ENCODE results near the gene CACNA2D1.

CACNA2D1 gene

GRCh38 chr7:82375129-82375528 lies 68.4 kb downstream of the CACNA2D1 start:
- no peaks in the 10 kb centered on the region for H3K36me3 ChIP-seq (replicated peaks in 1 of 2; ENCODE audit: control insufficient read depth in 2 of 2, insufficient read depth in 2 of 2, low read length in 2 of 2)
- no peak overlapping the region for H3K9ac ChIP-seq (ENCODE audit: low read depth, low read length, poor library complexity)
- DNase-seq (ENCODE audit: low spot score), result no peak
- H3K4ac ChIP-seq (ENCODE audit: low read length), result no peak overlapping the region
- H2AK5ac ChIP-seq (ENCODE audit: low read depth, low read length), result no peak overlapping the region
- WGBS, 2 donors (ENCODE audit: extremely low coverage in 2 of 2, insufficient read length in 2 of 2, insufficient replicate concordance in 1 of 2), result no CpG with 5 or more reads among the region's 1 CpG
- no peak overlapping the region for H2BK5ac ChIP-seq (ENCODE audit: low read length)
- H4K8ac ChIP-seq (ENCODE audit: low read depth, low read length), result no peak overlapping the region
- H3K4me3 ChIP-seq (ENCODE audit: low read length in 2 of 2), result no peak overlapping the region
- H4K91ac ChIP-seq (ENCODE audit: low read depth, low read length, poor library complexity), result no peak overlapping the region
- no peak overlapping the region for H2BK120ac ChIP-seq (ENCODE audit: low read depth, low read length)
- H2AFZ ChIP-seq (ENCODE audit: low read length), result no peak overlapping the region
- no peak overlapping the region for H2BK12ac ChIP-seq (ENCODE audit: low read length)
- H3K9me3 ChIP-seq (replicated peaks in 1 of 2; ENCODE audit: control insufficient read depth in 2 of 2, insufficient read depth in 1 of 2, low read depth in 1 of 2, low read length in 2 of 2), result no peaks in the 10 kb centered on the region
- H3K18ac ChIP-seq (ENCODE audit: low read length), result no peak overlapping the region
- no peaks in the 10 kb centered on the region for H3K79me1 ChIP-seq (ENCODE audit: low read depth, low read length)
- peaks cover 0 to 96% (median 0%) of the 10 kb centered on the region in 3 experiments for H3K27me3 ChIP-seq (ENCODE audit: control insufficient read depth in 3 of 3, insufficient read depth in 3 of 3, low read depth in 1 of 3, low read length in 3 of 3)
- peaks cover 0 to 13% of the 10 kb centered on the region in 2 donors for H3K4me1 ChIP-seq (ENCODE audit: control insufficient read depth in 2 of 2, insufficient read depth in 1 of 2, low read depth in 1 of 2, low read length in 2 of 2)
- no peak overlapping the region for H3K23ac ChIP-seq (ENCODE audit: low read depth, low read length, poor library complexity)
- H3K27ac ChIP-seq (replicated peaks; ENCODE audit: low read length), result no peak overlapping the region
- no peak overlapping the region for H3K14ac ChIP-seq (ENCODE audit: low read length)
- no peak overlapping the region for H3K4me2 ChIP-seq (ENCODE audit: insufficient read depth, low read length, poor library complexity, severe bottlenecking)
- H2BK15ac ChIP-seq (ENCODE audit: low read length), result no peak overlapping the region

- H2AK5ac ChIP-seq (ENCODE audit: low read depth, low read length), result no peak overlapping the region
- H3K79me1 ChIP-seq (ENCODE audit: low read depth, low read length), result no peaks in the 10 kb centered on the region
- no peak for DNase-seq (ENCODE audit: low spot score)
- no peaks in the 10 kb centered on the region for H3K36me3 ChIP-seq (replicated peaks in 1 of 2; ENCODE audit: control insufficient read depth in 2 of 2, insufficient read depth in 2 of 2, low read length in 2 of 2)
- no peak overlapping the region for H3K18ac ChIP-seq (ENCODE audit: low read length)
- no CpG with 5 or more reads among the region's 7 CpGs for WGBS, 2 donors (ENCODE audit: extremely low coverage in 2 of 2, insufficient read length in 2 of 2, insufficient replicate concordance in 1 of 2)
- H3K23ac ChIP-seq (ENCODE audit: low read depth, low read length, poor library complexity), result no peak overlapping the region
- no peak overlapping the region for H4K91ac ChIP-seq (ENCODE audit: low read depth, low read length, poor library complexity)
- H3K14ac ChIP-seq (ENCODE audit: low read length), result no peak overlapping the region
- no peak overlapping the region for H3K4ac ChIP-seq (ENCODE audit: low read length)
- peaks cover 0 to 13% of the 10 kb centered on the region in 2 donors for H3K4me1 ChIP-seq (ENCODE audit: control insufficient read depth in 2 of 2, insufficient read depth in 1 of 2, low read depth in 1 of 2, low read length in 2 of 2)
- H3K9me3 ChIP-seq (replicated peaks in 1 of 2; ENCODE audit: control insufficient read depth in 2 of 2, insufficient read depth in 1 of 2, low read depth in 1 of 2, low read length in 2 of 2), result no peaks in the 10 kb centered on the region
- H2BK5ac ChIP-seq (ENCODE audit: low read length), result no peak overlapping the region
- no peak overlapping the region for H2AFZ ChIP-seq (ENCODE audit: low read length)
- H2BK15ac ChIP-seq (ENCODE audit: low read length), result no peak overlapping the region
- no peak overlapping the region for H3K9ac ChIP-seq (ENCODE audit: low read depth, low read length, poor library complexity)
- H2BK12ac ChIP-seq (ENCODE audit: low read length), result no peak overlapping the region
- H4K8ac ChIP-seq (ENCODE audit: low read depth, low read length), result no peak overlapping the region
- H3K27me3 ChIP-seq (ENCODE audit: control insufficient read depth in 3 of 3, insufficient read depth in 3 of 3, low read depth in 1 of 3, low read length in 3 of 3), result peaks cover 0 to 96% (median 0%) of the 10 kb centered on the region in 3 experiments
- no peak overlapping the region for H3K27ac ChIP-seq (replicated peaks; ENCODE audit: low read length)
- H3K4me2 ChIP-seq (ENCODE audit: insufficient read depth, low read length, poor library complexity, severe bottlenecking), result no peak overlapping the region
- H3K4me3 ChIP-seq (ENCODE audit: low read length in 2 of 2), result no peak overlapping the region
- H2BK120ac ChIP-seq (ENCODE audit: low read depth, low read length), result no peak overlapping the region
Measured at GRCh38 chr7:82373926-82374635, 69.5 kb downstream of the CACNA2D1 start.

- Histone ChIP-seq H3K36me3 (replicated peaks in 1 of 2; ENCODE audit: control insufficient read depth in 2 of 2, insufficient read depth in 2 of 2, low read length in 2 of 2) (no peaks in the 10 kb centered on the region), H3K23ac (ENCODE audit: low read depth, low read length, poor library complexity) (no peak overlapping the region), H2BK120ac (ENCODE audit: low read depth, low read length) (no peak overlapping the region), H4K91ac (ENCODE audit: low read depth, low read length, poor library complexity) (no peak overlapping the region), H2AFZ (ENCODE audit: low read length) (no peak overlapping the region), H3K4me3 (ENCODE audit: low read length in 2 of 2) (no peak overlapping the region), H2AK5ac (ENCODE audit: low read depth, low read length) (no peak overlapping the region), H2BK5ac (ENCODE audit: low read length) (no peak overlapping the region), H3K79me1 (ENCODE audit: low read depth, low read length) (no peaks in the 10 kb centered on the region), H3K4ac (ENCODE audit: low read length) (no peak overlapping the region), H3K9me3 (replicated peaks in 1 of 2; ENCODE audit: control insufficient read depth in 2 of 2, insufficient read depth in 1 of 2, low read depth in 1 of 2, low read length in 2 of 2) (no peaks in the 10 kb centered on the region), H3K27me3 (ENCODE audit: control insufficient read depth in 3 of 3, insufficient read depth in 3 of 3, low read depth in 1 of 3, low read length in 3 of 3) (peaks cover 0 to 73% (median 0%) of the 10 kb centered on the region in 3 experiments), H2BK15ac (ENCODE audit: low read length) (no peak overlapping the region), H3K4me2 (ENCODE audit: insufficient read depth, low read length, poor library complexity, severe bottlenecking) (no peak overlapping the region), H2BK12ac (ENCODE audit: low read length) (no peak overlapping the region), H3K18ac (ENCODE audit: low read length) (no peak overlapping the region), H3K9ac (ENCODE audit: low read depth, low read length, poor library complexity) (no peak overlapping the region), H4K8ac (ENCODE audit: low read depth, low read length) (no peak overlapping the region), H3K27ac (replicated peaks; ENCODE audit: low read length) (peak overlapping the region; percentile 51), H3K4me1 (ENCODE audit: control insufficient read depth in 2 of 2, insufficient read depth in 1 of 2, low read depth in 1 of 2, low read length in 2 of 2) (peaks cover 11 to 14% of the 10 kb centered on the region in 2 donors), H3K14ac (ENCODE audit: low read length) (no peak overlapping the region)
- WGBS, 2 donors (ENCODE audit: extremely low coverage in 2 of 2, insufficient read length in 2 of 2, insufficient replicate concordance in 1 of 2), result no CpG with 5 or more reads among the region's 2 CpGs
- DNase-seq (ENCODE audit: low spot score), result peak; percentile 38
Measured at GRCh38 chr7:82364671-82365070, 78.9 kb downstream of the CACNA2D1 start.

- Histone ChIP-seq H3K4me3 (ENCODE audit: low read length in 2 of 2) (no peak overlapping the region), H3K36me3 (replicated peaks in 1 of 2; ENCODE audit: control insufficient read depth in 2 of 2, insufficient read depth in 2 of 2, low read length in 2 of 2) (no peaks in the 10 kb centered on the region), H3K4me2 (ENCODE audit: insufficient read depth, low read length, poor library complexity, severe bottlenecking) (no peak overlapping the region), H4K8ac (ENCODE audit: low read depth, low read length) (no peak overlapping the region), H3K9me3 (replicated peaks in 1 of 2; ENCODE audit: control insufficient read depth in 2 of 2, insufficient read depth in 1 of 2, low read depth in 1 of 2, low read length in 2 of 2) (no peaks in the 10 kb centered on the region), H2BK12ac (ENCODE audit: low read length) (no peak overlapping the region), H2BK120ac (ENCODE audit: low read depth, low read length) (no peak overlapping the region), H3K9ac (ENCODE audit: low read depth, low read length, poor library complexity) (no peak overlapping the region), H2AFZ (ENCODE audit: low read length) (no peak overlapping the region), H3K4me1 (ENCODE audit: control insufficient read depth in 2 of 2, insufficient read depth in 1 of 2, low read depth in 1 of 2, low read length in 2 of 2) (peaks cover 11 to 14% of the 10 kb centered on the region in 2 donors), H3K27ac (replicated peaks; ENCODE audit: low read length) (peak overlapping the region; percentile 51), H2AK5ac (ENCODE audit: low read depth, low read length) (peak overlapping the region; percentile 24), H3K14ac (ENCODE audit: low read length) (no peak overlapping the region), H3K27me3 (ENCODE audit: control insufficient read depth in 3 of 3, insufficient read depth in 3 of 3, low read depth in 1 of 3, low read length in 3 of 3) (peaks cover 0 to 68% (median 0%) of the 10 kb centered on the region in 3 experiments), H3K18ac (ENCODE audit: low read length) (no peak overlapping the region), H2BK15ac (ENCODE audit: low read length) (no peak overlapping the region), H3K23ac (ENCODE audit: low read depth, low read length, poor library complexity) (no peak overlapping the region), H2BK5ac (ENCODE audit: low read length) (no peak overlapping the region), H4K91ac (ENCODE audit: low read depth, low read length, poor library complexity) (no peak overlapping the region), H3K4ac (ENCODE audit: low read length) (no peak overlapping the region), H3K79me1 (ENCODE audit: low read depth, low read length) (no peaks in the 10 kb centered on the region)
- no peak for DNase-seq (ENCODE audit: low spot score)
- WGBS, 2 donors (ENCODE audit: extremely low coverage in 2 of 2, insufficient read length in 2 of 2, insufficient replicate concordance in 1 of 2), result no CpG with 5 or more reads among the region's 1 CpG
Measured at GRCh38 chr7:82364048-82364447, 79.5 kb downstream of the CACNA2D1 start.
